Osteocyte (in vitro differentiated cells): ENCODE data around the gene C11orf86. TPM values are rescaled to one million over a fixed set of nuclear protein-coding genes. Genes with fewer than 3 reads are reported as not detected.
A peak's percentile ranks its signal among the peaks of the same experiment; 100 is the strongest.

Experiments
- DNase-seq: peaks from one replicate; pipeline ENCODE4 v3.0.0; 2021; ENCODE audit warnings: mixed read lengths; ENCODE audit not compliant: unreplicated experiment; ENCODE audit errors: extremely low spot score
- H3K27ac Mint-ChIP-seq: one replicate; pipeline ENCODE4 v1.8.0; 2021; ENCODE audit warnings: mild to moderate bottlenecking, mixed read lengths; ENCODE audit not compliant: unreplicated experiment
- H3K27me3 Mint-ChIP-seq: one replicate; pipeline ENCODE4 v1.8.0; 2021; ENCODE audit warnings: mixed read lengths; ENCODE audit not compliant: unreplicated experiment
- H3K36me3 Mint-ChIP-seq: one replicate; pipeline ENCODE4 v1.8.0; 2021; ENCODE audit warnings: mixed read lengths; ENCODE audit not compliant: unreplicated experiment
- H3K4me1 Mint-ChIP-seq: one replicate; pipeline ENCODE4 v1.8.0; 2021; ENCODE audit warnings: mixed read lengths; ENCODE audit not compliant: unreplicated experiment
- H3K4me3 Mint-ChIP-seq: one replicate; pipeline ENCODE4 v1.8.0; 2021; ENCODE audit warnings: mild to moderate bottlenecking, moderate library complexity, mixed read lengths; ENCODE audit not compliant: unreplicated experiment
- H3K9me3 Mint-ChIP-seq: one replicate; pipeline ENCODE4 v1.8.0; 2021; ENCODE audit warnings: mixed read lengths; ENCODE audit not compliant: unreplicated experiment
- CTCF ChIP-seq: fragments of 200-600 bp; sonication (generic); IDR thresholded peaks from 2 replicates; pipeline ENCODE4 v1.5.0; 2021; ENCODE audit warnings: antibody characterized with exemption, mild to moderate bottlenecking, moderate library complexity
- total RNA-seq: library from RNA; stranded (reverse); gene quantifications from 2 replicates; pipeline ENCODE4 v1.2.1, GENCODE V29; 2021

The C11orf86 gene
- total RNA-seq, 1 donor from 2014 or later = not detected

GRCh38 chr11:66964495-66964894 lies 10.6 kb upstream of the C11orf86 start:
- Mint-ChIP-seq H3K4me3 (no peak overlapping the region), H3K36me3 (no peaks in the 10 kb centered on the region), H3K27me3 (no peaks in the 10 kb centered on the region), H3K27ac (no peak overlapping the region), H3K4me1 (peaks cover 17% of the 10 kb centered on the region), H3K9me3 (no peaks in the 10 kb centered on the region)
- no peak for TF ChIP-seq CTCF
- DNase-seq = no peak

GRCh38 chr11:66966351-66966750 lies 8.8 kb upstream of the C11orf86 start:
- peaks cover 35% of the 10 kb centered on the region for H3K4me1 Mint-ChIP-seq
- TF ChIP-seq CTCF = no peak
- no peaks in the 10 kb centered on the region for H3K9me3 Mint-ChIP-seq
- H3K27ac Mint-ChIP-seq = no peak overlapping the region
- H3K4me3 Mint-ChIP-seq = no peak overlapping the region
- H3K36me3 Mint-ChIP-seq = no peaks in the 10 kb centered on the region
- H3K27me3 Mint-ChIP-seq = no peaks in the 10 kb centered on the region
- no peak for DNase-seq

- no peak overlapping the region for H3K4me3 Mint-ChIP-seq
- H3K9me3 Mint-ChIP-seq = no peaks in the 10 kb centered on the region
- peaks cover 41% of the 10 kb centered on the region for H3K4me1 Mint-ChIP-seq
- DNase-seq = no peak
- no peaks in the 10 kb centered on the region for H3K27me3 Mint-ChIP-seq
- peak overlapping the region; percentile 66 for H3K27ac Mint-ChIP-seq
- TF ChIP-seq CTCF = no peak
- H3K36me3 Mint-ChIP-seq = no peaks in the 10 kb centered on the region
Observed at GRCh38 chr11:66967670-66968425, 7.3 kb upstream of the C11orf86 start.

- Mint-ChIP-seq H3K4me3 (no peak overlapping the region), H3K27ac (peak overlapping the region; percentile 96), H3K36me3 (no peaks in the 10 kb centered on the region), H3K9me3 (no peaks in the 10 kb centered on the region), H3K27me3 (no peaks in the 10 kb centered on the region), H3K4me1 (peaks cover 51% of the 10 kb centered on the region)
- no peak for TF ChIP-seq CTCF
- DNase-seq = no peak
Observed at GRCh38 chr11:66969584-66970225, 5.4 kb upstream of the C11orf86 start.

- Mint-ChIP-seq H3K4me1 (peaks cover 49% of the 10 kb centered on the region), H3K9me3 (no peaks in the 10 kb centered on the region), H3K27ac (peak overlapping the region; percentile 96), H3K36me3 (no peaks in the 10 kb centered on the region), H3K4me3 (no peak overlapping the region), H3K27me3 (no peaks in the 10 kb centered on the region)
- no peak for TF ChIP-seq CTCF
- DNase-seq = no peak
Observed at GRCh38 chr11:66970371-66970806, 4.7 kb upstream of the C11orf86 start.
